ENCODE measurements around the gene CLEC20A.

GRCh38 chr1:178541379-178541778, 44.6 kb upstream of the CLEC20A start:
- TF ChIP-seq CTCF (IDR thresholded peaks at IDR 0.05) = no peak
- no peak for TF ChIP-seq POLR2A (IDR thresholded peaks at IDR 0.05)

All from adrenal gland (tissue), 5 donors.